H1 (cell line): Measurements from ENCODE around the gene DOK1. TPM values are rescaled to one million over a fixed set of nuclear protein-coding genes. Genes with fewer than 3 reads are reported as not detected.

Experiments
- CTCF ChIA-PET: fragments of 300-600 bp; sonication (Branson Sonifier 250); formaldehyde crosslinking; loops from one replicate; lab custom pipeline; 2021; ENCODE audit not compliant: partially characterized antibody; lab: Charles Lee
- POLR2A ChIA-PET: fragments of 300-600 bp; sonication (Branson Sonifier 250); formaldehyde crosslinking; loops from one replicate; lab custom pipeline; 2021; ENCODE audit warnings: inconsistent platforms; ENCODE audit not compliant: partially characterized antibody; lab: Charles Lee
- DNase-seq, 2 experiments: peaks; one replicate each; pipeline versions ENCODE4 v3.0.0 to v3.0.0-alpha.2; 2010 to 2022; ENCODE audit warnings: low spot score in 2 of 2, low read depth in 1 of 2, mixed read lengths in 1 of 2
- FAIRE-seq: peaks from 2 replicates; lab custom pipeline; 2011; peaks lifted over from hg19 to GRCh38; lab: Jason Lieb, UNC
- H2AFZ ChIP-seq: 2 replicates; pipeline ENCODE4 v1.8.1; 2012; ENCODE audit warnings: low read length, inconsistent platforms
- H2AK5ac ChIP-seq: 2 replicates; pipeline ENCODE4 v1.6.1; 2013; ENCODE audit warnings: low read depth, low read length
- H2BK120ac ChIP-seq: replicated peaks from 2 replicates; pipeline ENCODE3; 2013; ENCODE audit warnings: low read depth, low read length, inconsistent platforms
- H2BK12ac ChIP-seq: 2 replicates; pipeline ENCODE4 v1.6.1; 2013; ENCODE audit warnings: low read depth, low read length
- H2BK15ac ChIP-seq: 2 replicates; pipeline ENCODE4 v1.6.1; 2013; ENCODE audit warnings: low read length
- H2BK20ac ChIP-seq: 2 replicates; pipeline ENCODE4 v1.6.1; 2013; ENCODE audit warnings: low read length
- H2BK5ac ChIP-seq: 2 replicates; pipeline ENCODE4 v1.6.1; 2013; ENCODE audit warnings: low read depth, low read length
- H3K14ac ChIP-seq: 2 replicates; pipeline ENCODE4 v1.6.1; 2013; ENCODE audit warnings: inconsistent platforms; ENCODE audit not compliant: insufficient read length
- H3K18ac ChIP-seq: 2 replicates; pipeline ENCODE4 v1.6.1; 2013; ENCODE audit warnings: low read length; ENCODE audit errors: extremely low read depth
- H3K23ac ChIP-seq: 2 replicates; pipeline ENCODE4 v1.6.1; 2013; ENCODE audit warnings: inconsistent platforms; ENCODE audit not compliant: insufficient read length
- H3K23me2 ChIP-seq: 2 replicates; pipeline ENCODE4 v1.6.1; 2013; ENCODE audit warnings: low read depth, low read length
- H3K27ac ChIP-seq: 2 replicates; pipeline ENCODE4 v1.6.1; 2011; ENCODE audit warnings: low read depth, low read length, inconsistent platforms
- H3K27me3 ChIP-seq, 4 experiments: replicated peaks in 1 of 4; 1 replicate in 1 of 4; 2 replicates in 3 of 4; pipeline versions ENCODE4 v1.6.1 to v1.8.1; 2011 to 2013; ENCODE audit warnings: low read length in 3 of 4, mild to moderate bottlenecking in 3 of 4, inconsistent platforms in 2 of 4, mixed read lengths in 2 of 4, moderate library complexity in 1 of 4; ENCODE audit not compliant: control insufficient read depth in 3 of 4, insufficient read depth in 3 of 4; ENCODE audit errors: extremely low read depth in 1 of 4
- H3K36me3 ChIP-seq, 4 experiments: 2 replicates each; pipeline versions ENCODE4 v1.6.1 to v1.8.1; 2011 to 2013; ENCODE audit warnings: mild to moderate bottlenecking in 4 of 4, low read length in 3 of 4, moderate library complexity in 2 of 4, control low read depth in 1 of 4, inconsistent platforms in 1 of 4; ENCODE audit not compliant: insufficient read depth in 4 of 4, control insufficient read depth in 2 of 4
- H3K4ac ChIP-seq: replicated peaks from 2 replicates; pipeline ENCODE3; 2013; ENCODE audit warnings: low read length, low read depth, mixed read lengths, inconsistent platforms; ENCODE audit not compliant: insufficient read length
- H3K4me1 ChIP-seq, 4 experiments: replicated peaks in 1 of 4; 1 replicate in 1 of 4; 2 replicates in 3 of 4; pipeline versions ENCODE4 v1.6.1 to v1.8.1; 2011 to 2013; ENCODE audit warnings: low read length in 3 of 4, inconsistent platforms in 2 of 4, mixed read lengths in 1 of 4; ENCODE audit not compliant: insufficient read depth in 4 of 4, control insufficient read depth in 3 of 4
- H3K4me2 ChIP-seq, 2 experiments: 2 replicates each; pipeline versions ENCODE4 v1.6.1 to v1.8.1; 2011 to 2013; ENCODE audit warnings: low read depth in 2 of 2, low read length in 2 of 2, control low read depth in 1 of 2, inconsistent platforms in 1 of 2, mild to moderate bottlenecking in 1 of 2; ENCODE audit not compliant: insufficient read depth in 1 of 2
- H3K4me3 ChIP-seq, 4 experiments: fragments of 200-600, 300-600 bp in 1 of 4; sonication (generic), shearing (Covaris generic), sonication (Bioruptor Twin) in 1 of 4; 2 replicates each; pipeline versions ENCODE4 v1.5.1 to v1.8.1; 2011 to 2016; ENCODE audit warnings: low read length in 4 of 4, low read depth in 3 of 4, control low read depth in 2 of 4, inconsistent platforms in 2 of 4, mild to moderate bottlenecking in 2 of 4, mixed read lengths in 1 of 4, moderate library complexity in 1 of 4; ENCODE audit not compliant: insufficient read depth in 2 of 4; ENCODE audit errors: extremely low read depth in 1 of 4
- H3K56ac ChIP-seq: replicated peaks from 2 replicates; pipeline ENCODE3; 2013; ENCODE audit warnings: low read depth, mild to moderate bottlenecking, mixed read lengths, low read length, inconsistent platforms; ENCODE audit not compliant: insufficient read length
- H3K79me1 ChIP-seq: 2 replicates; pipeline ENCODE4 v1.6.1; 2013; ENCODE audit warnings: low read depth, low read length, control low read depth
- H3K79me2 ChIP-seq, 2 experiments: 2 replicates each; pipeline versions ENCODE4 v1.6.1 to v1.8.1; 2012 to 2013; ENCODE audit warnings: low read length in 2 of 2, mild to moderate bottlenecking in 2 of 2, inconsistent platforms in 1 of 2; ENCODE audit not compliant: insufficient read depth in 2 of 2, control insufficient read depth in 1 of 2
- H3K9ac ChIP-seq, 4 experiments: replicated peaks in 1 of 4; 1 replicate in 1 of 4; 2 replicates in 3 of 4; pipeline versions ENCODE4 v1.6.1 to v1.8.1; 2011 to 2013; ENCODE audit warnings: low read depth in 3 of 4, low read length in 3 of 4, control low read depth in 2 of 4, mild to moderate bottlenecking in 2 of 4, moderate library complexity in 2 of 4, inconsistent platforms in 1 of 4; ENCODE audit errors: extremely low read depth in 1 of 4
- H3K9me3 ChIP-seq, 2 experiments: 2 replicates each; pipeline versions ENCODE4 v1.6.1 to v1.8.1; 2012 to 2013; ENCODE audit warnings: mild to moderate bottlenecking in 2 of 2, moderate library complexity in 2 of 2, control low read depth in 1 of 2, inconsistent platforms in 1 of 2, low read depth in 1 of 2, low read length in 1 of 2, mixed read lengths in 1 of 2; ENCODE audit not compliant: insufficient read depth in 2 of 2
- H4K20me1 ChIP-seq, 2 experiments: replicated peaks in 1 of 2; 2 replicates each; pipeline versions ENCODE3 to v1.8.1; 2011 to 2013; ENCODE audit warnings: inconsistent platforms in 2 of 2, low read length in 2 of 2, mild to moderate bottlenecking in 1 of 2; ENCODE audit not compliant: insufficient read depth in 2 of 2, control insufficient read depth in 1 of 2
- H4K5ac ChIP-seq: 2 replicates; pipeline ENCODE4 v1.6.1; 2013; ENCODE audit warnings: low read length, low read depth, mixed read lengths, inconsistent platforms; ENCODE audit not compliant: insufficient read length
- H4K8ac ChIP-seq: 2 replicates; pipeline ENCODE4 v1.8.0; 2013; ENCODE audit warnings: mild to moderate bottlenecking, moderate library complexity, low read length, inconsistent platforms; ENCODE audit not compliant: insufficient read depth; ENCODE audit errors: extremely low read depth
- H4K91ac ChIP-seq: replicated peaks from 2 replicates; pipeline ENCODE3; 2013; ENCODE audit warnings: low read length, mixed read lengths, inconsistent platforms; ENCODE audit not compliant: insufficient read length
- BRCA1 ChIP-seq: IDR thresholded peaks from 2 replicates; pipeline ENCODE4 v1.6.1; 2012; ENCODE audit warnings: low read depth, low read length, improper control_type of control experiment
- CBX8 ChIP-seq: fragments of 300-800, 300-1000 bp; sonication (generic); IDR thresholded peaks from 2 replicates; pipeline ENCODE4 v1.7.1; 2016; ENCODE audit warnings: low read depth, low read length, borderline replicate concordance
- CTBP2 ChIP-seq: IDR thresholded peaks from 2 replicates; pipeline ENCODE4 v1.7.0; 2011; ENCODE audit warnings: borderline replicate concordance, mild to moderate bottlenecking, moderate library complexity, mixed read lengths, low read length; ENCODE audit not compliant: insufficient read depth, insufficient read length
- GTF2F1 ChIP-seq: IDR thresholded peaks from 2 replicates; pipeline ENCODE4 v1.6.1; 2012; ENCODE audit warnings: low read depth, low read length, improper control_type of control experiment, borderline replicate concordance
- KDM4A ChIP-seq: IDR thresholded peaks from one replicate; pipeline ENCODE4 v1.7.1; 2012; ENCODE audit warnings: low read depth, mild to moderate bottlenecking, moderate library complexity, low read length, inconsistent platforms; ENCODE audit not compliant: severe bottlenecking
- SUZ12 ChIP-seq: fragments of 200-600 bp; sonication (generic); IDR thresholded peaks from 2 replicates; pipeline ENCODE4 v1.6.1; 2012; ENCODE audit warnings: mild to moderate bottlenecking, inconsistent platforms, low read length, moderate library complexity, mixed read lengths
- ZNF274 ChIP-seq: IDR thresholded peaks from 2 replicates; pipeline ENCODE4 v1.7.0; 2012; ENCODE audit warnings: low read length, borderline replicate concordance; ENCODE audit errors: extremely low read depth
- WGBS, 2 experiments: shearing (Covaris generic) in 1 of 2; methylation state at CpG; one replicate each; pipeline versions ENCODE4 v1.1.6 to v1.1.7; 2013 to 2015; ENCODE audit warnings: low lambda C conversion rate in 2 of 2, mixed read lengths in 2 of 2, inconsistent platforms in 1 of 2, low coverage in 1 of 2, missing lambda C conversion rate in 1 of 2; ENCODE audit not compliant: insufficient replicate concordance in 2 of 2, insufficient coverage in 1 of 2, insufficient read length in 1 of 2; ENCODE audit errors: extremely low coverage in 1 of 2, missing lambda C conversion rate in 1 of 2; 5-methylcytosine and 5-hydroxymethylcytosine counted together
- polyA plus RNA-seq, 7 experiments: library from polyadenylated mRNA; depleted of rRNA in 3 of 7; stranded (reverse) in 5 of 7; unstranded in 2 of 7; fragments of >200 nt in 5 of 7; fragments of 200-250 nt in 2 of 7; gene quantifications; 1 replicate in 5 of 7; 2 replicates in 1 of 7; 4 replicates in 1 of 7; pipeline versions ENCODE4 v1.2.1 to v1.2.3, GENCODE V29; 2011 to 2013; ENCODE audit warnings: missing spikeins in 2 of 7, mixed read lengths in 2 of 7
- total RNA-seq: library from RNA; stranded (reverse); fragmentation: NEBNext Ultra II Directional; extraction: Animal tissue kit (Norgen Biotek cat#: 25700); gene quantifications from 2 replicates; pipeline ENCODE4 v1.2.1, GENCODE V29; 2021
- TF ChIP-seq, protein P1 (sequence below): IDR thresholded peaks from 2 replicates; pipeline ENCODE4 v1.6.1; 2011; ENCODE audit warnings: low read depth, mild to moderate bottlenecking, low read length; ENCODE audit not compliant: insufficient read depth
- TF ChIP-seq, protein P2 (sequence below): IDR thresholded peaks from 2 replicates; pipeline ENCODE4 v1.6.1; 2012; ENCODE audit warnings: inconsistent platforms

Gene DOK1
- total and polyA plus RNA-seq, 2 of the 8 experiments (the other 6 are each of a cell fraction or from before 2014, with no cell fraction given): 11.0 to 14.3 TPM

DNA sequence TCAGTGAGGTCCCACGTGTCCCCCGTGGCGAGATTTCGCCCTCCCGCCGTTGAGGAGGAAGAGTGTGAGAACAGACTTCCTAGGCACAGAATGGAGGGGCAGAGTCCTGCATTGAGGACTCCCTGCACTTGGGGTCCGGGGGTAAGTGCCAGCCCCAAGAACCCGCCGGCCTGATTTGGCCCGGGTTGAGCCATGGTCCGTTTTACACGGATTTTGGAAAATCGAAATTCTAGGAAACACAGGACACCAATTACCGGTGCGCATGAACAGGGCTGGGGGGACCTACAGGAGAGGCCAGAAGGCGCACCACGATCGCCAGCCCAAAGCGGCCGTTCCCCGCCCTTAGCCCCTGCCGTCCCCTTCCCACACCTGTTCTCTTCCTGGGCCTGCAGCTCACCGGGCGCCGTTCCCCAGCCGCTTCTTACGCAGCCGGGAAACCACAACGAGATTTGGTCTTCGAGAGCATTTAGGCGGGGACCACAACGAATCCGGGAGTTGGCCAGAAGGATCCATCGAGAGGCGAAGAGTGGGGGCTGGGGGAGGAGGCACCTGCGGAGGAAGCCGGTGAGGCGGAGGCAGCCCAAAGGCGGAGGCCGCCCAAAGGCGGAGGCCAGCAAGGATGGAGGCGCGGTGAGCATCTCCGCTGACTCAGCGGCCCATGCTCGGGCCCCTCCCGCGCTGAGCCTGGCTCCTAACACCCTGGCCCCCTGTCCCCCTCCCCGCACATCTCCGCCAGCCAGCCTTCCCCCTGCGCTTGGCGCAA, 40.7 kb upstream of the DOK1 start:
- Histone ChIP-seq H2AFZ (no peak overlapping the region), H3K4me2 (peak overlapping the region; percentile 63 to 88), H4K20me1 (peaks cover 2 to 4% of the 10 kb centered on the region in 2 experiments), H3K23me2 (peaks cover 10% of the 10 kb centered on the region; the same call in 1 of the 2 replicates), H3K27ac (no peak overlapping the region), H3K23ac (no peak overlapping the region), H3K36me3 (peaks cover 0 to 19% (median 0%) of the 10 kb centered on the region in 4 experiments; a peak in 1 of 8 replicates), H2BK15ac (no peak overlapping the region), H4K91ac (no peak overlapping the region), H4K8ac (peak overlapping the region; percentile 11; the same call in 1 of the 2 replicates), H2AK5ac (no peak overlapping the region), H3K9ac (no peak overlapping the region), H2BK12ac (peak overlapping the region; percentile 27; the same call in 1 of the 2 replicates), H3K79me1 (no peaks in the 10 kb centered on the region), H2BK120ac (no peak overlapping the region), H3K4me3 (peak overlapping the region; percentile 20 to 62 (median 28)), H3K18ac (peak overlapping the region; percentile 60; the same call in 1 of the 2 replicates), H2BK5ac (no peak overlapping the region), H3K4ac (no peak overlapping the region), H3K9me3 (peaks cover 7 to 12% of the 10 kb centered on the region in 2 experiments), H3K27me3 (peaks cover 80 to 99% (median 95%) of the 10 kb centered on the region in 4 experiments), H2BK20ac (no peak overlapping the region), H3K56ac (no peak overlapping the region), H3K4me1 (peaks cover 0 to 24% (median 10%) of the 10 kb centered on the region in 4 experiments; a peak in 6 of 7 replicates), H3K79me2 (no peaks in the 10 kb centered on the region), H3K14ac (no peak overlapping the region), H4K5ac (no peak overlapping the region)
- ChIA-PET POLR2A (interaction anchor here (0.8 to 6.7 kb wide), 7 partner anchors 10 to 56 kb away, joined by 3 to 63 read pairs (median 6); partner anchors contain the start of genes AUP1, DQX1, HTRA2 and LBX2), CTCF (interaction anchor here (1.0 to 4.2 kb wide), 6 partner anchors 9 to 74 kb away, joined by 3 to 20 read pairs (median 6); no protein-coding TSS in a partner anchor)
- DNase-seq (peak in 1 of 2 experiments; percentile 69), FAIRE-seq (no peak)
- 7% methylated on average over 38 of the region's 52 CpGs; no CpG with 5 or more reads in 1 of the 2 experiments for WGBS, 2 experiments
- TF ChIP-seq ZNF274 (no peak), SUZ12 (peak; percentile 91), BRCA1 (no peak), GTF2F1 (no peak), CTBP2 (peak; percentile 29), KDM4A (peak; percentile 44), CBX8 (peak; percentile 100)
- TF ChIP-seq, protein P1, sequence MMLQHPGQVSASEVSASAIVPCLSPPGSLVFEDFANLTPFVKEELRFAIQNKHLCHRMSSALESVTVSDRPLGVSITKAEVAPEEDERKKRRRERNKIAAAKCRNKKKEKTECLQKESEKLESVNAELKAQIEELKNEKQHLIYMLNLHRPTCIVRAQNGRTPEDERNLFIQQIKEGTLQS: no peak
- TF ChIP-seq, protein P2, sequence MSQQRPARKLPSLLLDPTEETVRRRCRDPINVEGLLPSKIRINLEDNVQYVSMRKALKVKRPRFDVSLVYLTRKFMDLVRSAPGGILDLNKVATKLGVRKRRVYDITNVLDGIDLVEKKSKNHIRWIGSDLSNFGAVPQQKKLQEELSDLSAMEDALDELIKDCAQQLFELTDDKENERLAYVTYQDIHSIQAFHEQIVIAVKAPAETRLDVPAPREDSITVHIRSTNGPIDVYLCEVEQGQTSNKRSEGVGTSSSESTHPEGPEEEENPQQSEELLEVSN: peak; percentile 24; the same call in 1 of the 2 replicates
